HL-60 (cell line): Measurements from ENCODE around the gene ECE2.

Experiments
- GABPA ChIP-seq: IDR thresholded peaks from 2 replicates; pipeline ENCODE4 v1.6.1; 2012; ENCODE audit warnings: low read depth
- POLR2AphosphoS5 ChIP-seq: IDR thresholded peaks from 2 replicates; pipeline ENCODE4 v1.6.1; 2012; ENCODE audit warnings: low read depth
- TF ChIP-seq, protein P1 (sequence below): IDR thresholded peaks from one replicate; pipeline ENCODE4 v1.5.1; 2011; ENCODE audit warnings: low read length, control low read depth, inconsistent platforms; ENCODE audit not compliant: insufficient read depth
- TF ChIP-seq, protein P2 (sequence below): IDR thresholded peaks from 2 replicates; pipeline ENCODE4 v1.6.1; 2012; ENCODE audit warnings: low read depth; ENCODE audit not compliant: insufficient replicate concordance

DNA sequence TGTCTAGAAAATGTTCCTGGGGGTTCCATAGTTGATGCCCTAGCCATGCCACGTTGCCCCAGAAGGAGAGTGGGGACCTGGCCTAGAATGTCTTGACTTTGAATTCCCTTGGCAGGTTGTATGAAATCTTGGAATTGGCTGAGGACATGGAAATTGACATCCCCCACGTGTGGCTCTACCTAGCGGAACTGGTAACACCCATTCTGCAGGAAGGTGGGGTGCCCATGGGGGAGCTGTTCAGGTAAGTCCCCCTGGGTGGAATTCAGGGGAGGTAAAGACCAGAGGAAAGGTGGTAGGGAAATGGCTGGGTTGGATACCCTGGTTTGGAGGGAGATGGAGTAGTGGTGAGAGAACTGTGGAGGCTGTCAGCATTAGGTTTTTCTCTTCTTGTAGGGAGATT, 52.7 kb downstream of the ECE2 start:
- TF ChIP-seq, protein P1, sequence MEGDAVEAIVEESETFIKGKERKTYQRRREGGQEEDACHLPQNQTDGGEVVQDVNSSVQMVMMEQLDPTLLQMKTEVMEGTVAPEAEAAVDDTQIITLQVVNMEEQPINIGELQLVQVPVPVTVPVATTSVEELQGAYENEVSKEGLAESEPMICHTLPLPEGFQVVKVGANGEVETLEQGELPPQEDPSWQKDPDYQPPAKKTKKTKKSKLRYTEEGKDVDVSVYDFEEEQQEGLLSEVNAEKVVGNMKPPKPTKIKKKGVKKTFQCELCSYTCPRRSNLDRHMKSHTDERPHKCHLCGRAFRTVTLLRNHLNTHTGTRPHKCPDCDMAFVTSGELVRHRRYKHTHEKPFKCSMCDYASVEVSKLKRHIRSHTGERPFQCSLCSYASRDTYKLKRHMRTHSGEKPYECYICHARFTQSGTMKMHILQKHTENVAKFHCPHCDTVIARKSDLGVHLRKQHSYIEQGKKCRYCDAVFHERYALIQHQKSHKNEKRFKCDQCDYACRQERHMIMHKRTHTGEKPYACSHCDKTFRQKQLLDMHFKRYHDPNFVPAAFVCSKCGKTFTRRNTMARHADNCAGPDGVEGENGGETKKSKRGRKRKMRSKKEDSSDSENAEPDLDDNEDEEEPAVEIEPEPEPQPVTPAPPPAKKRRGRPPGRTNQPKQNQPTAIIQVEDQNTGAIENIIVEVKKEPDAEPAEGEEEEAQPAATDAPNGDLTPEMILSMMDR, result no peak
- no peak for TF ChIP-seq GABPA
- TF ChIP-seq POLR2AphosphoS5, result no peak; the same call in 1 of the 2 replicates
- TF ChIP-seq, protein P2, sequence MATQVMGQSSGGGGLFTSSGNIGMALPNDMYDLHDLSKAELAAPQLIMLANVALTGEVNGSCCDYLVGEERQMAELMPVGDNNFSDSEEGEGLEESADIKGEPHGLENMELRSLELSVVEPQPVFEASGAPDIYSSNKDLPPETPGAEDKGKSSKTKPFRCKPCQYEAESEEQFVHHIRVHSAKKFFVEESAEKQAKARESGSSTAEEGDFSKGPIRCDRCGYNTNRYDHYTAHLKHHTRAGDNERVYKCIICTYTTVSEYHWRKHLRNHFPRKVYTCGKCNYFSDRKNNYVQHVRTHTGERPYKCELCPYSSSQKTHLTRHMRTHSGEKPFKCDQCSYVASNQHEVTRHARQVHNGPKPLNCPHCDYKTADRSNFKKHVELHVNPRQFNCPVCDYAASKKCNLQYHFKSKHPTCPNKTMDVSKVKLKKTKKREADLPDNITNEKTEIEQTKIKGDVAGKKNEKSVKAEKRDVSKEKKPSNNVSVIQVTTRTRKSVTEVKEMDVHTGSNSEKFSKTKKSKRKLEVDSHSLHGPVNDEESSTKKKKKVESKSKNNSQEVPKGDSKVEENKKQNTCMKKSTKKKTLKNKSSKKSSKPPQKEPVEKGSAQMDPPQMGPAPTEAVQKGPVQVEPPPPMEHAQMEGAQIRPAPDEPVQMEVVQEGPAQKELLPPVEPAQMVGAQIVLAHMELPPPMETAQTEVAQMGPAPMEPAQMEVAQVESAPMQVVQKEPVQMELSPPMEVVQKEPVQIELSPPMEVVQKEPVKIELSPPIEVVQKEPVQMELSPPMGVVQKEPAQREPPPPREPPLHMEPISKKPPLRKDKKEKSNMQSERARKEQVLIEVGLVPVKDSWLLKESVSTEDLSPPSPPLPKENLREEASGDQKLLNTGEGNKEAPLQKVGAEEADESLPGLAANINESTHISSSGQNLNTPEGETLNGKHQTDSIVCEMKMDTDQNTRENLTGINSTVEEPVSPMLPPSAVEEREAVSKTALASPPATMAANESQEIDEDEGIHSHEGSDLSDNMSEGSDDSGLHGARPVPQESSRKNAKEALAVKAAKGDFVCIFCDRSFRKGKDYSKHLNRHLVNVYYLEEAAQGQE, result no peak
